ENCODE results near the gene DVL1.

Gene DVL1

DNA sequence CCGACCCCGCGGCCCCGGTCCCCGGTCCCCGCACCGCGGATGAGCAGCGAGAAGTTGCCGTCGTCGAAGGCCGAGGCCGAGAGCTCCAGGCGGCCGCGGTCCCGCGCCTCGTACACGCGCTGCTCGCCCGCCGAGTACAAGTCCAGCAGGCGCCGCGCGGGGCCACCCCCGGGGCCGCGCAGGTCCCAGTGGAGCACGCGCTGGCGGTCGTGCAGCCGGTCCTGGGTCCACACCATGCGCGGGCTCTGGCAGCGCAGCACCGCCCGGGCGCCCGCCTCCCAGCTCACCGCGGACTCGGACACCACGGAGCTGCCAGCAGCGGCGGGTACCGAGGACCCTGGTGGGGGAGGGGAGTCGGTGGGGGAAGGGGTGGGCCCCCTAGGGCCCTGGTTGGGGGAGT, 6.2 kb upstream of the DVL1 start:
- DNase-seq, result no peak

- no peak for DNase-seq
These were observed 5.3 kb upstream of the DVL1 start for GRCh38 chr1:1354271-1355247.

- peak; percentile 59 for DNase-seq
These were observed 4.4 kb upstream of the DVL1 start for GRCh38 chr1:1353389-1354151.

DNA sequence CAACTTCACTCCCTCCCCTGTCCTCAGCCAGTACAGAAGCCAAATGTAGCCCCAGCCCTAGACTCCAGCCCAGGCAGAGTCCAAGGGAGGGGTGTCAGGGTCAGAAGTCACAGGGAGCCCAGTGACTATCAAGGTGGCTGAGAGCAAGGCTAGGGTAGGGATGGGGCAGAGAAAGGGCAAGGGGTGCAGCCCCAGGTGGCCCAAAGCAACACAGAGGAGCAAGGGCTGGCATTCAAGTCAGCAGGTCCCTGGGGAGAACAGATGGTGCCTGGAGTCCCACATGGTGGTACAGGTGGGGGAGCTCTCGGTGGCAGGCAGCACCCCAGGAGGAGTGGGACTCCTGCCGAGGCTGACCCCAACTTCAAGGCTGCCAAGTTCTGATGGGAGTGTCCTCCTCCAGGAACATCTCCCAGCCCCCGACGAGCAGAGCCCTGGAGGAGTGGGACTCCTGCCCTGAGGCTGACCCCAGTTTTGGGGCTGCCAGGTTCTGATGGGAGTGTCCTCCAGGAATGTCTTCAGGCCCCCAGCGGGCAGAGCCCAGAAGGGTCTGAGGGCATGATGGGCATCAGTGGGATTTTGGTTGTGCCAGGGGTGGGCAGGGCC, 3.7 kb upstream of the DVL1 start:
- DNase-seq, result peak; percentile 93

- no peak for DNase-seq
These were observed 2.6 kb upstream of the DVL1 start for GRCh38 chr1:1351511-1352427.

GRCh38 chr1:1348420-1349255, 580 bp downstream of the DVL1 start:
- DNase-seq, result no peak

- DNase-seq, result no peak
These were observed 1.4 kb downstream of the DVL1 start for GRCh38 chr1:1347663-1348419.

DNA sequence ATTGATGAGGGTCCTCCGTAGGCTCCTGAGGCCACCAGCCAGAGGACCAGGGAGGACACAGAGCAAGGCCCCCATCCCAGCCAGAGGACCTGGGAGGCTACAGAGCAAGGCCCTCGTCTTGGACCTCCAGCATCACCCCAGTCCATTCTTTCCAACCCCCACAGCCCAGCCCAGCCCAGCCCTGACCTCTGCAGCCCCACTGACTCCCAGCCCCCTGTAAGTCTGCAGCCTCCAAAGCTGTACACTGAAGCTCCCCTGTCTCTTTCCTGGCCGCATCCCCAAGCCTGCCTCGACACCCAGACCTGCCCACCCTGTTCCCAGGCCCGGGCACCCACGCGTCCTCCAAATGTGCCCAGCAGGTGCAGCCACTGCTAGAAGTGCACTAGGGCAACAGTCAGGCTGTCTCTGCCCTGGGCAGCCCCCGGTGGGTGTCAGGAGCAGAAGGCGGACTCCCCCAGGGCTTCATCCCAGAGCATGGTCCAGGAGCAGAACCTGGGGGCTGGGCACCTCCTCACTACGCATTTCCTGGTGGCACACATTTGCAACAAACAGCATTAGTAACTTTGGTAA, 2.1 kb downstream of the DVL1 start:
- no peak for DNase-seq

- no peak for DNase-seq
These were observed 2.7 kb downstream of the DVL1 start for GRCh38 chr1:1346501-1346890.

DNA sequence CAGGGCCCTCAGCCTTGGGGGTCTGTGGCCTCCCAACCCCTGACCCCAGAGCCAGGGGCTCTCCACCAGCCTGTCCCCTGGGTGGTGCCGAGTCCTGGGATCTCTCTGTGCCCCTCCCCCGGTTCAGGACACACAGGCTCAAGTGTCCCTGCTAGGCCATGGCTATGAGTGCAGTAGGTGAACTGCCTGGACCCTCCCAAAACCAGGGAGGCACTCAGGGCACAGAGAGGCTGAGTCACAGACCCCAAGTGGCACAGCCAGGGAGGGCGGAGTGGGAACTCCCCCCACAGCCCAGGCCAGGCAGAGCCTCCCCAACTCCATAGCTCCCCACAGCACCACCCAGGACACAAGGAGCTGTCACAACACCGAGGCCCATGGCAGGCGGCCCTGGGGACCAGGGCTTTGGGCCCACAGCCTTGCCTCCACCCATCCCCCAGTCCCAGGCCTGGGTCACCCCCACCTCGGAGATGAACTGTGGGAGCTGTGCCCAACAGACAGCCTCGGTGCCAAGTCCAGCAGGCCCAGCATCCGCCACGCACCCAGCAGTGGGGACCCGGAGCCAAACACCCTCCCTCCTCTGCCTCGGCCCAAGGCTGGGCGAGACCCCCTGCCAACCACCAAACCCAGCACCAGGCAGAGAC, 3.2 kb downstream of the DVL1 start:
- DNase-seq, result no peak

DNA sequence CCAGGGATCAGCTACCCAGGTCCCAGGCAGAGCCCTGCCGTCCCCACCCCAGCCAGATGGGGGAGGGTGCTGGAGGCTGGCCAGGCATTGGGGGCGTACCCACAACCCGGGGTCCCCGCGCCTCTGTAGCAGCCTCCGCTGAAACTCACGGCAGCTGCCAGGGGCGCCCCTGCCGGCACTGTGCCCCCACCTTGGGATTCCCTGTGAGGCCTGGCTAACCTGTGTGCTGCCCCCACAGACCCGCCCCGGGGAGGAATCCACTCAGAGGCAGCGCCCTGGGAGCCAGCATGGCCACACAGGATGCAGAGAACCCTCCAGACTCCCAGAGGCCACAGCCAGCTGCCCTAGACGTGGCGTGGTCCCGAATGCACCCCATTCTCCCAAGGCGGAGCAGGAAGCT, 3.8 kb downstream of the DVL1 start:
- DNase-seq, result no peak

DNA sequence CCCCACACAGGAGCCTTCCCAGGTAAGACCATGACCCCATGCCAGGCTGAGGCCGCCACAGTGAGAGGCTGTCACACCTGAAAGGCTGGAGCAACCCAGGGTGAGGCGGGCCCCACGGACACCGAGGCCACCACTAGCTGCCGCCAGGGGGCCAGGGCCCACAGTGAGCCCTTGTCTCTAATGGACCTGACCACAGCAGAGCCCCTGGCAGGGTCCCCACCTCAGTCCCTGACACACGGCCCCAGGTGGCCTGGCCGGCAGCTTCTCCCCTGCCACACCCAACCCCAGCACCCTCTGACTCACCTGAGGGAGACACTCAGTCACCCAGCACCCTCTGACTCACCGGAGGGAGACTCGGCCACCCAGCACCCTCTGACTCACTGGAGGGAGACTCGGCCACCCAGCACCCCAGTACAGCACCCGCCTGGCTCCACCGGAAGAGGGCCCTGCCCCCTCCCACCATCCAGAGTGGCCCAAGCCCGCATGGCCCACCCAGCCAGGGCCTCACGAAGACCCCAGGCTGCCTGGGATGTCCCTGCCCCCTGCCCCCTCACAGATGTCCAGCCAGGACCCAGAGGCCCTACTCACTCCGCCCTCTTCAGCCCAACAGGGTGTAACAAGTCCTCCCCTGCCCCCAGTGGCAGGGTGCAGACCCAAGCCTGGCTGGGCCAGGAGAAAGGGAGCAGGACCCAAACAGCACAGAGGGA, 4.4 kb downstream of the DVL1 start:
- no peak for DNase-seq

GRCh38 chr1:1343811-1344421, 5.3 kb downstream of the DVL1 start:
- no peak for DNase-seq

- no peak for DNase-seq
These were observed 6.6 kb downstream of the DVL1 start for GRCh38 chr1:1342584-1343115.

DNA sequence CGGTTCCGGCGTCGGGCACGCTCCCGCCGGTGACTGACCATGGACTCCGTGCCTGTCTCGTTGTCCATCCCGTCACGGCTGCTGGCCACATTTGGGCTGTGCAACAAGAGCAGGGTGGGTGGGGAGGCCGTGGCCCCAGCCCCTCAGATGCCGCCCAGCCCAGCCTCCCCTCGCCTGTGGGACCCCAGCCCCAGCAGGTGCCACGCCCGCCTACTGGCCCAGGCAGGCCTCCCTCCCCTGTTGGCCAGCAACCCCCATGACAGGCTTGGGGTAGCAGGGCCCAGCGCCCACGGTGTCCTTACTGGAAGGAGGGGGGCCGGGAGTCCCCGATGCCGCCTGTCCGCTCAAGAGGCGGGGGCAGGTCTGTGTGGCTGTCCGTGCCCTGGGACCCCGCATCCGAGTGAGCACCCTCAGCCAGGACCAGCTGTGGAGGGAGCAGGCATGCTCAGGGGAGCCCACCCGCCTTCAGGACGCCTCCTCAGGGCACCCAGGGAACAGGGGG, 7.1 kb downstream of the DVL1 start:
- DNase-seq, result no peak

GRCh38 chr1:1341549-1342021, 7.6 kb downstream of the DVL1 start:
- DNase-seq, result no peak

DNA sequence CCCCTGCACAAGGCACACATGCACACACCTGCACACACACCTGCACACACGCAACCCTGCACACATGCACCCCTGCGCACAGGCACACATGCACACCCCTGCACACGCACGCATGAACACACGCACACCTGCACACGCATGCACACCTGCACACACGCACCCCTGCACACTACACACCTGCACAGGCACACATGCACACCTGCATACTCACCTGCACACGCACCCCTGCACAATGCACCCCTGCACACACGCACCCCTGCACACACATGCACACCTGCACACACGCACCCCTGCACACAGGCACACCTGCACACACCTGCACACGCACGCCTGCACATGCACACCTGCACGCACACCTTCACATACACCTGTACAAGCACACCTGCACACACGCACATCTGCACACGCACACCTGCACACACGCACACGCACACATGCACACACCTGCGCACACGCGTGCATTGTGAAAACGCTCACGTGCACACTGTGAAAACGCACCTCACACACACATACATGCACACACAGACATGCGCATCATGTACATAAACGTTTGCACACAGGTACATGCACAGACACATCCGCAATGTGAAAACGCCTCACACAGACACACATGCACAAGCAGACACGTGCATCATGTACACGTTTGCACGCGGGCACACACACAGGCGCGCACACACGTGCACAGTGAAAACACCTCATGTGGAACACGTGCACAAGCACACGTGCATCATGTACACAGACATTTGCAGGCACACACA, 8.2 kb downstream of the DVL1 start:
- DNase-seq, result no peak
